Astrocyte (in vitro differentiated cells and primary cell): ENCODE data around the gene SC5D. TPM values are rescaled to one million over a fixed set of nuclear protein-coding genes. Genes with fewer than 3 reads are reported as not detected.

Source experiments
- DNase-seq: peaks from one replicate; pipeline ENCODE4 v3.0.0-alpha.2; 2010; ENCODE audit warnings: low read depth
- FAIRE-seq: peaks from 2 replicates; lab custom pipeline; 2011; peaks lifted over from hg19 to GRCh38; lab: Jason Lieb, UNC
- H2AFZ ChIP-seq: 2 replicates; pipeline ENCODE4 v1.6.0; 2012; ENCODE audit warnings: low read depth, low read length, inconsistent platforms
- H3K27ac ChIP-seq: 2 replicates; pipeline ENCODE4 v1.5.1; 2011; ENCODE audit warnings: low read depth, low read length, inconsistent platforms
- H3K27me3 ChIP-seq: 2 replicates; pipeline ENCODE4 v1.6.0; 2011; ENCODE audit warnings: low read length, inconsistent platforms; ENCODE audit not compliant: insufficient read depth
- H3K36me3 ChIP-seq: 2 replicates; pipeline ENCODE4 v1.5.1; 2011; ENCODE audit warnings: low read length, inconsistent platforms; ENCODE audit not compliant: insufficient read depth
- H3K4me1 ChIP-seq: 2 replicates; pipeline ENCODE4 v1.5.1; 2011; ENCODE audit warnings: low read length, inconsistent platforms; ENCODE audit not compliant: insufficient read depth
- H3K4me2 ChIP-seq: 2 replicates; pipeline ENCODE4 v1.6.0; 2012; ENCODE audit warnings: low read length, inconsistent platforms
- H3K4me3 ChIP-seq: 2 replicates; pipeline ENCODE4 v1.5.1; 2011; ENCODE audit warnings: low read depth, mild to moderate bottlenecking, low read length, inconsistent platforms; ENCODE audit not compliant: insufficient read depth
- H3K79me2 ChIP-seq: 2 replicates; pipeline ENCODE4 v1.6.0; 2012; ENCODE audit warnings: mild to moderate bottlenecking, low read length, inconsistent platforms; ENCODE audit not compliant: insufficient read depth
- H3K9ac ChIP-seq: 2 replicates; pipeline ENCODE4 v1.6.0; 2012; ENCODE audit warnings: mild to moderate bottlenecking, low read length, inconsistent platforms
- H3K9me3 ChIP-seq: 2 replicates; pipeline ENCODE4 v1.5.1; 2012; ENCODE audit warnings: low read depth, mild to moderate bottlenecking, low read length, inconsistent platforms; ENCODE audit not compliant: insufficient read depth
- H4K20me1 ChIP-seq: 2 replicates; pipeline ENCODE4 v1.6.0; 2012; ENCODE audit warnings: low read length, inconsistent platforms; ENCODE audit not compliant: insufficient read depth
- H3K27ac Mint-ChIP-seq: one replicate; pipeline ENCODE4 v1.8.0; 2021; ENCODE audit warnings: mild to moderate bottlenecking, mixed read lengths; ENCODE audit not compliant: unreplicated experiment
- H3K27me3 Mint-ChIP-seq: one replicate; pipeline ENCODE4 v1.8.0; 2021; ENCODE audit warnings: low read depth, mixed read lengths; ENCODE audit not compliant: unreplicated experiment
- H3K36me3 Mint-ChIP-seq: one replicate; pipeline ENCODE4 v1.8.0; 2021; ENCODE audit warnings: low read depth, mixed read lengths; ENCODE audit not compliant: unreplicated experiment
- H3K4me1 Mint-ChIP-seq: one replicate; pipeline ENCODE4 v1.8.0; 2021; ENCODE audit warnings: low read depth, mixed read lengths; ENCODE audit not compliant: unreplicated experiment
- H3K4me3 Mint-ChIP-seq: one replicate; pipeline ENCODE4 v1.8.0; 2021; ENCODE audit warnings: mild to moderate bottlenecking, moderate library complexity, mixed read lengths; ENCODE audit not compliant: unreplicated experiment
- H3K9me3 Mint-ChIP-seq: one replicate; pipeline ENCODE4 v1.8.0; 2021; ENCODE audit warnings: mild to moderate bottlenecking, mixed read lengths; ENCODE audit not compliant: unreplicated experiment
- EZH2 ChIP-seq: IDR thresholded peaks from 2 replicates; pipeline ENCODE4 v1.6.1; 2012; ENCODE audit warnings: mild to moderate bottlenecking, low read length, inconsistent platforms; ENCODE audit not compliant: insufficient read depth
- total RNA-seq: library from RNA; stranded (reverse); gene quantifications from 2 replicates; pipeline ENCODE4 v1.2.1, GENCODE V29; 2021
- TF ChIP-seq, protein P1 (sequence below): IDR thresholded peaks from 2 replicates; pipeline ENCODE4 v1.5.1; 2011; ENCODE audit warnings: low read depth, mild to moderate bottlenecking, inconsistent platforms, low read length, moderate library complexity; ENCODE audit not compliant: insufficient read depth

The SC5D gene
- total RNA-seq, 1 donor from 2014 or later = 81.8 TPM

GRCh38 chr11:121321614-121322243 is 29.2 kb downstream of the SC5D start:
- H3K27ac Mint-ChIP-seq = no peak overlapping the region
- no peaks in the 10 kb centered on the region for H3K4me1 Mint-ChIP-seq
- Histone ChIP-seq H2AFZ (no peak overlapping the region), H3K27me3 (peaks cover 9% of the 10 kb centered on the region), H3K27ac (no peak overlapping the region), H3K36me3 (no peaks in the 10 kb centered on the region), H3K79me2 (no peaks in the 10 kb centered on the region), H4K20me1 (no peaks in the 10 kb centered on the region), H3K4me2 (no peak overlapping the region), H3K9me3 (no peaks in the 10 kb centered on the region), H3K9ac (no peak overlapping the region), H3K4me3 (no peak overlapping the region), H3K4me1 (no peaks in the 10 kb centered on the region)
- peak; percentile 2 for DNase-seq
- no peaks in the 10 kb centered on the region for H3K9me3 Mint-ChIP-seq
- no peak for FAIRE-seq
- H3K4me3 Mint-ChIP-seq = no peak overlapping the region
- peaks cover 13% of the 10 kb centered on the region for H3K27me3 Mint-ChIP-seq
- TF ChIP-seq, protein P1, sequence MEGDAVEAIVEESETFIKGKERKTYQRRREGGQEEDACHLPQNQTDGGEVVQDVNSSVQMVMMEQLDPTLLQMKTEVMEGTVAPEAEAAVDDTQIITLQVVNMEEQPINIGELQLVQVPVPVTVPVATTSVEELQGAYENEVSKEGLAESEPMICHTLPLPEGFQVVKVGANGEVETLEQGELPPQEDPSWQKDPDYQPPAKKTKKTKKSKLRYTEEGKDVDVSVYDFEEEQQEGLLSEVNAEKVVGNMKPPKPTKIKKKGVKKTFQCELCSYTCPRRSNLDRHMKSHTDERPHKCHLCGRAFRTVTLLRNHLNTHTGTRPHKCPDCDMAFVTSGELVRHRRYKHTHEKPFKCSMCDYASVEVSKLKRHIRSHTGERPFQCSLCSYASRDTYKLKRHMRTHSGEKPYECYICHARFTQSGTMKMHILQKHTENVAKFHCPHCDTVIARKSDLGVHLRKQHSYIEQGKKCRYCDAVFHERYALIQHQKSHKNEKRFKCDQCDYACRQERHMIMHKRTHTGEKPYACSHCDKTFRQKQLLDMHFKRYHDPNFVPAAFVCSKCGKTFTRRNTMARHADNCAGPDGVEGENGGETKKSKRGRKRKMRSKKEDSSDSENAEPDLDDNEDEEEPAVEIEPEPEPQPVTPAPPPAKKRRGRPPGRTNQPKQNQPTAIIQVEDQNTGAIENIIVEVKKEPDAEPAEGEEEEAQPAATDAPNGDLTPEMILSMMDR = no peak
- no peak for TF ChIP-seq EZH2
- H3K36me3 Mint-ChIP-seq = no peaks in the 10 kb centered on the region

DNA sequence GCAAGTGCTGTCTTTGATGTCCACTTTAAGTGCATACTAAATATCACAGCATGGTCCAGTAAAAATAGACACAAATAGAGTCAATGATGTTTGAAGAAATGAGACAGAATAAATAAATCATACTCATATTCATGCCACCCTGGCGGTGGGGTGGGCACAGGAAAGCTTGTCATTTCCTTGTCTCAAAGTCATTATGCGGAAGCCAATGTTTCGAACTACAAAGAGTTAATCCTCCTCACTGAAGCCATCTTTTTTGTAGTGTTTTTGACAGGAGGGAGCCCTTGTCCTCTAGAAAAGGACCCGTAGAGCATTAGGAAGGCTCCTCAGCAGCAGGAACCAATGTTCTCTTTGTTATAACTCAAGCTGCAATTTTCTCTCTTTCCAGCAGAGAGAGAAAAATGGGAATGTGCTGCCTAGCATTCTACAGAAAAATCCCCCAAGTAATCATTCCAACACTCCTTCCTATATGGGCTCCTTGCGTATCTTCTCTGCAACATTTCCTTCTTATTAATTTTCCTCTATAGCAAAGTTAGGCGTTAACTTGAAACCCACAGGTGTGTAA is 30.6 kb downstream of the SC5D start:
- Mint-ChIP-seq H3K27ac (no peak overlapping the region), H3K4me3 (no peak overlapping the region), H3K9me3 (no peaks in the 10 kb centered on the region), H3K27me3 (peaks cover 13% of the 10 kb centered on the region), H3K36me3 (no peaks in the 10 kb centered on the region), H3K4me1 (no peaks in the 10 kb centered on the region)
- Histone ChIP-seq H3K36me3 (no peaks in the 10 kb centered on the region), H3K27me3 (peaks cover 6% of the 10 kb centered on the region), H3K9me3 (no peaks in the 10 kb centered on the region), H3K4me3 (no peak overlapping the region), H3K79me2 (no peaks in the 10 kb centered on the region), H4K20me1 (no peaks in the 10 kb centered on the region), H3K4me1 (no peaks in the 10 kb centered on the region), H3K27ac (no peak overlapping the region), H2AFZ (no peak overlapping the region), H3K4me2 (no peak overlapping the region), H3K9ac (no peak overlapping the region)
- no peak for TF ChIP-seq EZH2
- TF ChIP-seq, protein P1 = no peak
- FAIRE-seq (no peak), DNase-seq (no peak)

DNA sequence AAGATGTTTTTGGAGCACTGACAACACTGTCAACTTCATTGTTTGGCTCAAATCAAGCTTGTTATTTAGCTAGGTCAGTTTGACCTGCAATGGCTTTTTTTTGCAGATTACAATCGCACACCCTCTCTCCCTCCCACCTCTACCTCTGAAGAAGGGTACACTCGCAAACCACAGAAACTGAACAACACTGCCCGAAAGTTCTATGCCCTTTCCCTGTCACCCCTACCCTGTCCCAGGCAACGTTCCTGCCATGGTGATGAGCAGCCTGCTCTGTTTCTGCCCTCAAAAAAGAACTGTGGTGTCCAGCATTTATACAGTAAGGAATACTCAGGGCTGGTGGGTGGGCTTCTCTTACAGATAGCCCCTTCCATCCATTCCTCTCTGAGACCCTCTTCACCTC is 33.7 kb downstream of the SC5D start:
- H3K27ac ChIP-seq = no peak overlapping the region
- no peaks in the 10 kb centered on the region for H3K4me1 ChIP-seq

More for the DNA sequence above, 33.7 kb downstream of the SC5D start:
- Mint-ChIP-seq H3K27me3 (peaks cover 16% of the 10 kb centered on the region), H3K27ac (no peak overlapping the region), H3K4me1 (no peaks in the 10 kb centered on the region), H3K4me3 (no peak overlapping the region), H3K36me3 (no peaks in the 10 kb centered on the region), H3K9me3 (no peaks in the 10 kb centered on the region)
- DNase-seq (no peak), FAIRE-seq (no peak)
- Histone ChIP-seq H3K4me3 (no peak overlapping the region), H3K79me2 (no peaks in the 10 kb centered on the region), H3K27me3 (peaks cover 5% of the 10 kb centered on the region), H3K4me2 (no peak overlapping the region), H4K20me1 (no peaks in the 10 kb centered on the region), H3K9ac (no peak overlapping the region), H2AFZ (no peak overlapping the region), H3K9me3 (no peaks in the 10 kb centered on the region), H3K36me3 (no peaks in the 10 kb centered on the region)
- no peak for TF ChIP-seq EZH2
- TF ChIP-seq, protein P1 = no peak
